Astrocyte (in vitro differentiated cells and primary cell): ENCODE results near the gene HLA-DMB. TPM values are rescaled to one million over a fixed set of nuclear protein-coding genes. Genes with fewer than 3 reads are reported as not detected.
A peak's percentile ranks its signal among the peaks of the same experiment; 100 is the strongest.

Experiments used
- DNase-seq: peaks from one replicate; pipeline ENCODE4 v3.0.0-alpha.2; 2010; ENCODE audit warnings: low read depth
- FAIRE-seq: peaks from 2 replicates; lab custom pipeline; 2011; peaks lifted over from hg19 to GRCh38; lab: Jason Lieb, UNC
- H2AFZ ChIP-seq: 2 replicates; pipeline ENCODE4 v1.6.0; 2012; ENCODE audit warnings: low read depth, low read length, inconsistent platforms
- H3K27ac ChIP-seq: 2 replicates; pipeline ENCODE4 v1.5.1; 2011; ENCODE audit warnings: low read depth, low read length, inconsistent platforms
- H3K27me3 ChIP-seq: 2 replicates; pipeline ENCODE4 v1.6.0; 2011; ENCODE audit warnings: low read length, inconsistent platforms; ENCODE audit not compliant: insufficient read depth
- H3K36me3 ChIP-seq: 2 replicates; pipeline ENCODE4 v1.5.1; 2011; ENCODE audit warnings: low read length, inconsistent platforms; ENCODE audit not compliant: insufficient read depth
- H3K4me1 ChIP-seq: 2 replicates; pipeline ENCODE4 v1.5.1; 2011; ENCODE audit warnings: low read length, inconsistent platforms; ENCODE audit not compliant: insufficient read depth
- H3K4me2 ChIP-seq: 2 replicates; pipeline ENCODE4 v1.6.0; 2012; ENCODE audit warnings: low read length, inconsistent platforms
- H3K4me3 ChIP-seq: 2 replicates; pipeline ENCODE4 v1.5.1; 2011; ENCODE audit warnings: low read depth, mild to moderate bottlenecking, low read length, inconsistent platforms; ENCODE audit not compliant: insufficient read depth
- H3K79me2 ChIP-seq: 2 replicates; pipeline ENCODE4 v1.6.0; 2012; ENCODE audit warnings: mild to moderate bottlenecking, low read length, inconsistent platforms; ENCODE audit not compliant: insufficient read depth
- H3K9ac ChIP-seq: 2 replicates; pipeline ENCODE4 v1.6.0; 2012; ENCODE audit warnings: mild to moderate bottlenecking, low read length, inconsistent platforms
- H3K9me3 ChIP-seq: 2 replicates; pipeline ENCODE4 v1.5.1; 2012; ENCODE audit warnings: low read depth, mild to moderate bottlenecking, low read length, inconsistent platforms; ENCODE audit not compliant: insufficient read depth
- H4K20me1 ChIP-seq: 2 replicates; pipeline ENCODE4 v1.6.0; 2012; ENCODE audit warnings: low read length, inconsistent platforms; ENCODE audit not compliant: insufficient read depth
- H3K27ac Mint-ChIP-seq: one replicate; pipeline ENCODE4 v1.8.0; 2021; ENCODE audit warnings: mild to moderate bottlenecking, mixed read lengths; ENCODE audit not compliant: unreplicated experiment
- H3K27me3 Mint-ChIP-seq: one replicate; pipeline ENCODE4 v1.8.0; 2021; ENCODE audit warnings: low read depth, mixed read lengths; ENCODE audit not compliant: unreplicated experiment
- H3K36me3 Mint-ChIP-seq: one replicate; pipeline ENCODE4 v1.8.0; 2021; ENCODE audit warnings: low read depth, mixed read lengths; ENCODE audit not compliant: unreplicated experiment
- H3K4me1 Mint-ChIP-seq: one replicate; pipeline ENCODE4 v1.8.0; 2021; ENCODE audit warnings: low read depth, mixed read lengths; ENCODE audit not compliant: unreplicated experiment
- H3K4me3 Mint-ChIP-seq: one replicate; pipeline ENCODE4 v1.8.0; 2021; ENCODE audit warnings: mild to moderate bottlenecking, moderate library complexity, mixed read lengths; ENCODE audit not compliant: unreplicated experiment
- H3K9me3 Mint-ChIP-seq: one replicate; pipeline ENCODE4 v1.8.0; 2021; ENCODE audit warnings: mild to moderate bottlenecking, mixed read lengths; ENCODE audit not compliant: unreplicated experiment
- CTCF ChIP-seq: IDR thresholded peaks from 2 replicates; pipeline ENCODE4 v1.5.1; 2011; ENCODE audit warnings: low read depth, mild to moderate bottlenecking, inconsistent platforms, low read length, moderate library complexity; ENCODE audit not compliant: insufficient read depth
- EZH2 ChIP-seq: IDR thresholded peaks from 2 replicates; pipeline ENCODE4 v1.6.1; 2012; ENCODE audit warnings: mild to moderate bottlenecking, low read length, inconsistent platforms; ENCODE audit not compliant: insufficient read depth
- total RNA-seq: library from RNA; stranded (reverse); gene quantifications from 2 replicates; pipeline ENCODE4 v1.2.1, GENCODE V29; 2021

HLA-DMB gene
- total RNA-seq, 1 donor from 2014 or later = 0.11 TPM

DNA sequence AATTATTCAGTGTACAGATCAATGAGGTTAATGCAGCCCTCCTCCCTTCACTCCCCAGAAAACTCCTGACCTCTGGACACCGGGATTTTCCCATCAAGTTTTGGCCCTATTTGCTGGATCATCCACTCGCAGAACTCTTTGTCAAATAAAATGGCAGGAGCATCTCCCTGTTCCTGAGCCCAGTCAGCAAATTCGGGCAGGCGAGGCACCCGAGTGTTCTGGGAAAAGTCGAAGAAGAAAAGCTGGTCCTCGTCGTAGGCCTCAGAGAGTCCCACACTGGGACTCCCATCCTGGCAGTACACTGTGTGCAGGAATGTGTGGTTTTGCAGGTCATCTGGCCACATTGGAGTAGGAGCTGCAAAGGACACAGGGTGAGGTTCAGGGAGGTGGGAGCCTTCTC is 9.6 kb upstream of the HLA-DMB start:
- Histone ChIP-seq H3K79me2 (no peaks in the 10 kb centered on the region), H3K4me2 (no peak overlapping the region), H3K9me3 (no peaks in the 10 kb centered on the region), H3K4me1 (no peaks in the 10 kb centered on the region), H2AFZ (no peak overlapping the region), H3K36me3 (no peaks in the 10 kb centered on the region), H3K27ac (no peak overlapping the region), H3K27me3 (peaks cover 3% of the 10 kb centered on the region), H3K4me3 (no peak overlapping the region), H4K20me1 (no peaks in the 10 kb centered on the region), H3K9ac (no peak overlapping the region)
- Mint-ChIP-seq H3K27me3 (peaks cover 4% of the 10 kb centered on the region), H3K27ac (no peak overlapping the region), H3K36me3 (peaks cover 3% of the 10 kb centered on the region), H3K9me3 (no peaks in the 10 kb centered on the region), H3K4me3 (no peak overlapping the region), H3K4me1 (no peaks in the 10 kb centered on the region)
- no peak for FAIRE-seq
- TF ChIP-seq CTCF (no peak), EZH2 (no peak)
- DNase-seq = no peak

DNA sequence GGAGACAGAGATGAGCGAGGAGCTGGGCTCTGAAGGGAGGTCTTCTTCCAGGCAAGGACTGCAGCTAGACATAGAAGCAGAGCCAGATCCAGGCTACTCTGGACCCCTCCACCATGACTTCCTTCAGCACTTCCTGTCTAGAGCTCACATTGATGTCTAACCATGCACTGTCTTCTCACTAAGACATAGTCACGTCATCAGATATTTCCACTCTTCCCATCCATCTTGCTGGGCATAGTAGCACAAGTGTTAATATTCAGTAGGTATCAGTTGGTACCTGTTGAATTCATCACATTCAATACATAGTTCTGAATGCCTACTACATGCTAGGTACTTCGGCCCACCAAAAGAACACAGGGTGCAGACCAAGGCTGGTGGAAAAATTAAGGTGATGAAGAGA is 9.2 kb upstream of the HLA-DMB start:
- no peaks in the 10 kb centered on the region for H3K36me3 ChIP-seq
- no peak overlapping the region for H3K4me3 ChIP-seq
- H4K20me1 ChIP-seq = no peaks in the 10 kb centered on the region
- no peak overlapping the region for H3K4me2 ChIP-seq
- Mint-ChIP-seq H3K27me3 (peaks cover 4% of the 10 kb centered on the region), H3K27ac (no peak overlapping the region), H3K36me3 (peaks cover 3% of the 10 kb centered on the region), H3K4me1 (no peaks in the 10 kb centered on the region), H3K9me3 (no peaks in the 10 kb centered on the region), H3K4me3 (no peak overlapping the region)
- TF ChIP-seq EZH2 = no peak
- TF ChIP-seq CTCF = no peak
- no peak for FAIRE-seq
- H2AFZ ChIP-seq = no peak overlapping the region
- H3K27me3 ChIP-seq = peaks cover under 1% of the 10 kb centered on the region
- H3K9me3 ChIP-seq = no peaks in the 10 kb centered on the region
- DNase-seq = no peak
- H3K27ac ChIP-seq = no peak overlapping the region
- H3K79me2 ChIP-seq = no peaks in the 10 kb centered on the region
- H3K9ac ChIP-seq = no peak overlapping the region
- H3K4me1 ChIP-seq = no peaks in the 10 kb centered on the region

GRCh38 chr6:32949113-32949512 is 8.3 kb upstream of the HLA-DMB start:
- H3K9me3 ChIP-seq = no peaks in the 10 kb centered on the region
- H3K9me3 Mint-ChIP-seq = no peaks in the 10 kb centered on the region
- no peak overlapping the region for H3K4me3 Mint-ChIP-seq
- H3K27me3 ChIP-seq = no peaks in the 10 kb centered on the region
- H3K4me1 Mint-ChIP-seq = no peaks in the 10 kb centered on the region
- H3K36me3 Mint-ChIP-seq = peaks cover 3% of the 10 kb centered on the region
- H3K9ac ChIP-seq = no peak overlapping the region
- TF ChIP-seq EZH2 (no peak), CTCF (no peak)
- no peak overlapping the region for H3K27ac ChIP-seq
- DNase-seq = no peak
- no peaks in the 10 kb centered on the region for H4K20me1 ChIP-seq
- H3K4me2 ChIP-seq = no peak overlapping the region
- H3K4me1 ChIP-seq = no peaks in the 10 kb centered on the region
- no peaks in the 10 kb centered on the region for H3K79me2 ChIP-seq
- no peak for FAIRE-seq
- no peak overlapping the region for H3K27ac Mint-ChIP-seq
- peaks cover 4% of the 10 kb centered on the region for H3K27me3 Mint-ChIP-seq
- no peak overlapping the region for H3K4me3 ChIP-seq
- H2AFZ ChIP-seq = peak overlapping the region; percentile 26
- H3K36me3 ChIP-seq = no peaks in the 10 kb centered on the region
